Heart left ventricle (tissue), 13 donors: ENCODE data around the gene AHRR.
"Not testable (repeated sequence)": the region's sequence is repeated elsewhere in the genome, so short reads cannot be mapped to it uniquely, and the experiment has no call there.

Source experiments
- POLR2A ChIP-seq, 2 donors: fragments of 450-650 bp; IDR thresholded peaks; one replicate each; pipeline ENCODE4 v1.6.1; 2017; ENCODE audit warnings: antibody characterized with exemption in 2 of 2, mild to moderate bottlenecking in 2 of 2, moderate library complexity in 2 of 2
- TF ChIP-seq, protein P1 (sequence below), 12 donors: fragments of 200-600 bp; sonication (generic) in 4 of 12; IDR thresholded peaks; one replicate each; pipeline versions ENCODE4 v1.5.0 to v1.8.0; 2018 to 2022; ENCODE audit warnings: antibody characterized with exemption in 12 of 12, mild to moderate bottlenecking in 5 of 12
- donor health status: ischemic (EF 13 %, LVEDD 7.1; RV severe dilation, severe dysfunction).
- donor health status: DM: no; HTN: yes; CAD: no.
- donor health status: DM: no; HTN: no; CAD: no.
- donor health status: ischemic (EF 25% LVEDD 6.9; RV normal size, moderate dysfunction).
- donor health status: ischemic (EF 25% LVEDD 5.7; RV mildly dilated, moderate dysfunction).
- donor health status: ischemic (EF 35%, LVEDD 5.7; RV mildly dilated, moderate dysfunction).
- donor health status: nonischemic (EF 11% LVEDD 7.7; RV severe dilation, severe dysfunction).
- donor health status: DM: yes; HTN: yes; CAD: no.
- donor health status: PGD.
- donor health status: ischemic (EF 29% LVEDD 5.4; RV normal size, mild dysfunction).
- donor health status: nonischemic (EF 23%, LVEDD 6.1; RV moderate dilation, normal function).

DNA sequence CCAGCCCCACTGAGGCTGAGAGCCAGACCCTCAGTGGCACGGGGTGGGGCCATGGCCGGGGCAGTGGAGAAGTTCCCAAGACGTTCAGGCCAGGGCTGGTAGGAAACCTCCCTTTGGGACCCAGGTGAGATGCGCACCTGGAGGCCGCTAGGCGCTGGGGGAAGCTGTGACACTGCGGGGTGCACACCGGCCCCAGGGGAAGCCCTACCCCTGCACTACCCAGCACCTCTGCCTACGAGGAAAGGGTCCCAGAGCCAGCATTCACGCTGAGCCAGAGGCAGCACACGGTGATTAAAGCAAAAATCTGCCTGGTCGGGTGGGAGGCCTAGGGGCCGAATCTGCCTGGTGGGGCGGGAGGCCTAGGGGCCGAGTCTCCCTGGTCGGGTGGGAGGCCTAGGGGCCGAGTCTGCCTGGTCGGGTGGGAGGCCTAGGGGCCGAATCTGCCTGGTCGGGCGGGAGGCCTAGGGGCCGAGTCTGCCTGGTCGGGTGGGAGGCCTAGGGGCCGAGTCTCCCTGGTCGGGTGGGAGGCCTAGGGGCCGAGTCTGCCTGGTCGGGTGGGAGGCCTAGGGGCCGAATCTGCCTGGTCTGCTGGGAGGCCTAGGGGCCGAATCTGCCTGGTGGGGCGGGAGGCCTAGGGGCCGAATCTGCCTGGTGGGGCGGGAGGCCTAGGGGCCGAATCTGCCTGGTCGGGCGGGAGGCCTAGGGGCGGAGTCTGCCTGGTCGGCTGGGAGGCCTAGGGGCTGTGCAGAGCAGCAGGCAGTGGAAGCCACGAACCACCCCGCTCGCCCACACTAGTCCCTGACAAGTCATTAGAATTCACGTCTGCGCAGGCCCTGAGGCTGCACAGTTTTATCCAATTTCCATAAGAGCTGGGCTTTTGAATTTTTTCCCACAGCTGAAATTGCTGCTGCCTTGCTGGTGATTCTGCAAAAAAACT is 93.7 kb downstream of the AHRR start:
- not testable (repeated sequence) for TF ChIP-seq POLR2A (IDR thresholded peaks at IDR 0.05)
- TF ChIP-seq, protein P1, sequence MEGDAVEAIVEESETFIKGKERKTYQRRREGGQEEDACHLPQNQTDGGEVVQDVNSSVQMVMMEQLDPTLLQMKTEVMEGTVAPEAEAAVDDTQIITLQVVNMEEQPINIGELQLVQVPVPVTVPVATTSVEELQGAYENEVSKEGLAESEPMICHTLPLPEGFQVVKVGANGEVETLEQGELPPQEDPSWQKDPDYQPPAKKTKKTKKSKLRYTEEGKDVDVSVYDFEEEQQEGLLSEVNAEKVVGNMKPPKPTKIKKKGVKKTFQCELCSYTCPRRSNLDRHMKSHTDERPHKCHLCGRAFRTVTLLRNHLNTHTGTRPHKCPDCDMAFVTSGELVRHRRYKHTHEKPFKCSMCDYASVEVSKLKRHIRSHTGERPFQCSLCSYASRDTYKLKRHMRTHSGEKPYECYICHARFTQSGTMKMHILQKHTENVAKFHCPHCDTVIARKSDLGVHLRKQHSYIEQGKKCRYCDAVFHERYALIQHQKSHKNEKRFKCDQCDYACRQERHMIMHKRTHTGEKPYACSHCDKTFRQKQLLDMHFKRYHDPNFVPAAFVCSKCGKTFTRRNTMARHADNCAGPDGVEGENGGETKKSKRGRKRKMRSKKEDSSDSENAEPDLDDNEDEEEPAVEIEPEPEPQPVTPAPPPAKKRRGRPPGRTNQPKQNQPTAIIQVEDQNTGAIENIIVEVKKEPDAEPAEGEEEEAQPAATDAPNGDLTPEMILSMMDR (IDR thresholded peaks at IDR 0.05) = not testable (repeated sequence)
